Measurements from ENCODE around the gene AP2A1. TPM values are rescaled to one million over a fixed set of nuclear protein-coding genes. Genes with fewer than 3 reads are reported as not detected.

Gene AP2A1
- total and polyA plus RNA-seq, 2 of the 13 experiments (the other 11 are each of a cell fraction or from before 2014, with no cell fraction given): 22.7 to 39.7 TPM

- TF ChIP-seq ZNF124 (CRISPR knock-in tag; IDR thresholded peaks at IDR 0.05): no peak
- TF ChIP-seq ELF1 (CRISPR knock-in tag; IDR thresholded peaks at IDR 0.05): peak; percentile 76
- peak; percentile 25; the same call in 1 of the 3 replicates for TF ChIP-seq MXI1 (IDR thresholded peaks at IDR 0.05; ENCODE audit: borderline replicate concordance, low read depth, low read length)
- TF ChIP-seq, protein P1, sequence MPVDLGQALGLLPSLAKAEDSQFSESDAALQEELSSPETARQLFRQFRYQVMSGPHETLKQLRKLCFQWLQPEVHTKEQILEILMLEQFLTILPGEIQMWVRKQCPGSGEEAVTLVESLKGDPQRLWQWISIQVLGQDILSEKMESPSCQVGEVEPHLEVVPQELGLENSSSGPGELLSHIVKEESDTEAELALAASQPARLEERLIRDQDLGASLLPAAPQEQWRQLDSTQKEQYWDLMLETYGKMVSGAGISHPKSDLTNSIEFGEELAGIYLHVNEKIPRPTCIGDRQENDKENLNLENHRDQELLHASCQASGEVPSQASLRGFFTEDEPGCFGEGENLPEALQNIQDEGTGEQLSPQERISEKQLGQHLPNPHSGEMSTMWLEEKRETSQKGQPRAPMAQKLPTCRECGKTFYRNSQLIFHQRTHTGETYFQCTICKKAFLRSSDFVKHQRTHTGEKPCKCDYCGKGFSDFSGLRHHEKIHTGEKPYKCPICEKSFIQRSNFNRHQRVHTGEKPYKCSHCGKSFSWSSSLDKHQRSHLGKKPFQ (CRISPR knock-in tag; IDR thresholded peaks at IDR 0.05; ENCODE audit: insufficient replicate concordance): peak; percentile 60
- no peak for TF ChIP-seq TBL1XR1 (IDR thresholded peaks at IDR 0.05; ENCODE audit: borderline replicate concordance, low read length, partially characterized antibody)
- peak; percentile 69 for TF ChIP-seq ZHX2 (IDR thresholded peaks at IDR 0.05; ENCODE audit: low read depth)
- no peak for TF ChIP-seq ZHX2 (CRISPR knock-in tag; IDR thresholded peaks at IDR 0.05; ENCODE audit: borderline replicate concordance)
- no peak for TF ChIP-seq ZNF629 (CRISPR knock-in tag; conservative IDR thresholded peaks at IDR 0.05)
- no peak for TF ChIP-seq ZNF549 (CRISPR knock-in tag; IDR thresholded peaks at IDR 0.05)
- TF ChIP-seq ZNF383 (CRISPR knock-in tag; IDR thresholded peaks at IDR 0.05; ENCODE audit: borderline replicate concordance): no peak
- peak; percentile 27; the same call in 1 of the 2 replicates for TF ChIP-seq PHF8 (CRISPR knock-in tag; IDR thresholded peaks at IDR 0.05)
- no peak for TF ChIP-seq ZBTB14 (CRISPR knock-in tag; IDR thresholded peaks at IDR 0.05)
- TF ChIP-seq DPF2 (CRISPR knock-in tag; IDR thresholded peaks at IDR 0.05; ENCODE audit: borderline replicate concordance, low read depth): 0 out of 2 replicates have a peak, but pooled peaks have one; percentile 25
These were observed 4.9 kb downstream of the AP2A1 start (continued) for GRCh38 chr19:49771674-49772139.
